GM19328 (cell line): Measurements from ENCODE around the gene TECPR1.
A peak's percentile ranks its signal among the peaks of the same experiment; 100 is the strongest.

Experiments used
- ATAC-seq: cut with Tn5 transposase; IDR thresholded peaks from one replicate; pipeline ENCODE4 v1.9.1; 2021; ENCODE audit warnings: mild to moderate bottlenecking, moderate library complexity; ENCODE audit not compliant: unreplicated experiment

Gene TECPR1

GRCh38 chr7:98211676-98212531, 40.1 kb downstream of the TECPR1 start:
- ATAC-seq = no peak

GRCh38 chr7:98211221-98211675, 40.8 kb downstream of the TECPR1 start, which contains the start of gene BHLHA15:
Gene BHLHA15 (plus strand): TSS chr7:98211439. CDS start chr7:98212310, 871 bp downstream.
- no peak for ATAC-seq

- no peak for ATAC-seq
Measured at GRCh38 chr7:98210513-98211220, 41.4 kb downstream of the TECPR1 start.

GRCh38 chr7:98209166-98209920, 42.7 kb downstream of the TECPR1 start:
- no peak for ATAC-seq

- ATAC-seq = no peak
Measured at GRCh38 chr7:98206451-98207330, 45.3 kb downstream of the TECPR1 start.

GRCh38 chr7:98205162-98205845, 46.7 kb downstream of the TECPR1 start:
- no peak for ATAC-seq

- no peak for ATAC-seq
Measured at GRCh38 chr7:98204670-98205069, 47.4 kb downstream of the TECPR1 start.

GRCh38 chr7:98203964-98204605, 47.9 kb downstream of the TECPR1 start:
- ATAC-seq = no peak

GRCh38 chr7:98203261-98203963, 48.6 kb downstream of the TECPR1 start:
- ATAC-seq = no peak

GRCh38 chr7:98202367-98203195, 49.5 kb downstream of the TECPR1 start:
- peak; percentile 83 for ATAC-seq

- peak; percentile 41 for ATAC-seq
Measured at GRCh38 chr7:98200364-98200763, 51.7 kb downstream of the TECPR1 start.

- no peak for ATAC-seq
Measured at GRCh38 chr7:98199131-98199530, 52.9 kb downstream of the TECPR1 start.

- ATAC-seq = no peak
Measured at GRCh38 chr7:98196706-98197605, 55.1 kb downstream of the TECPR1 start.

GRCh38 chr7:98194672-98195457, 57.2 kb downstream of the TECPR1 start:
- no peak for ATAC-seq

- ATAC-seq = no peak
Measured at GRCh38 chr7:98194186-98194585, 57.8 kb downstream of the TECPR1 start.
